8988T (cell line): ENCODE measurements around the gene SLC6A6.

Source experiments
- DNase-seq: peaks from one replicate; pipeline ENCODE4 v3.0.0; 2011

The SLC6A6 gene

DNA sequence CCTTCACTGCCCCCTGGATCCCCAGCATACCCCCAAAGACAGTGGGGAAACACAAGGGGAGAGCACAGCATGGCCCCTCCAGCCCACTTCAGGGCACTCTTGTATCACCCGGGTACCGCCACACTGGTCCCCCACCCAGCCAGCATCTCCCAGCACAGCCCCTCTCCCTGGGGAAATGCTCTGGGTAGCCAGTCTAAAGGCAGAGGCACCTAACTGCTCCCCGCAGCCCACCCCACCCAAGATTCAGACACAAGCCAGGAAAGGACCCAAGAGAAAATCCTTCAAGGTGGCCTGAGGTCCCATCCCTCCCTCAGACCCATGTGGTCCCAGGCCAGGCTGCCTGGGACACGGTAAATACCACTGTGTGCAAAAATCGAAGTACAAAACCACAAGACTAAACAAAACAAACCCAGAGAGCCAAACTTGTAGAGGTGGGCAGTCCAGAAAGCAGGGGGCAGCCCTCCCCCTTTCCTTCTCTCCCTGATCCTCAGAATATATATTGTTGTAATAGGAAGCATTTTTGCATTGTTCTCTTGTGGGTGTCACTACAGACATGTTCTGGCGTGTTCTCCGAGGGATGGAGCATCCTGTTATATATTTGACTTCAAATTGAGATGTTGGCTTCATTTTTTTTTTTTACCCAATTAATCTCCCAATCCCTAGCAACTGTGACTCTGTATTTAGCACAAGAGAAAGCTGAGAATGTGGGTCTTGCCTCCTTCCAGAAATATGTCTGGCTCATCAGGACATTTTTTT lies 86.1 kb downstream of the SLC6A6 start:
- no peak for DNase-seq

DNA sequence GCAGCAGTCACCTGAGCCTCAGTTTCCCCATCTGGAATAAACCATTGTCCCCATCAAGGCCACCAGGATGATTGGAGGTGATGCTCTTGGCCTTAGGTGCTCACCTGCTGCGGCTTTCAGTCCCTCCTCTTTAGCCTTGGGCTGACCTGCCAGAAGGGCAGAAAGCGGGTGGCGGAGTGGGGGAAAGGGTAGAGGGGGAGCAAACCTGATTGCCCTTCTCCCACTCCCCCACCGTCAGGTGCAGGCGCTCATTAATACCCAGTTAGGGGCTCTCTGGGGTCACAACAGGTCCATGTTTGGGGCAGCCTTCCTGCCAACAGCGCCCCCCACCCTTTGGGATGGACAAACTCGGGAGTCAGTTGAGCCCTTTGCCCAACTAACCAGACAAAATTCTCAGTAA lies 87.2 kb downstream of the SLC6A6 start:
- DNase-seq = no peak

DNA sequence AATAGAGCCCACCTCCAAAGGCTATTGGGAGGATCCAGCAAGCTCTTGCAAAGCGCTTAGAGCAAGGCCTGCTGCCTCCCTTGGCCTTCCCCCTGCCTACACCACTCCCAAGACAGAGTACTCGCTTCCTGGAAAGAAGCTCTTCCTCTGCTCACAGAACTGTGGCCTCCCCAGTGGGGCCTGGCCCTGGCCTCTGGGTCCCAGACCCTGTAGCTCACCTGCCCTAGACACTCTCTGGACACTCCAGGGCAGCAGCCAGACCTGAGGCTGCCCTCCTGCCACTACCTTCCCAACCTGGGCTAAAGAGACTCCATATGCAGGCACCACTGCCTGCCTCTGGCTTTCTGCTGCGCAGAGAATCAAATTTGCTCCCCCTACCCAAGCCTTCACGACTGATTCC lies 87.8 kb downstream of the SLC6A6 start:
- no peak for DNase-seq

DNA sequence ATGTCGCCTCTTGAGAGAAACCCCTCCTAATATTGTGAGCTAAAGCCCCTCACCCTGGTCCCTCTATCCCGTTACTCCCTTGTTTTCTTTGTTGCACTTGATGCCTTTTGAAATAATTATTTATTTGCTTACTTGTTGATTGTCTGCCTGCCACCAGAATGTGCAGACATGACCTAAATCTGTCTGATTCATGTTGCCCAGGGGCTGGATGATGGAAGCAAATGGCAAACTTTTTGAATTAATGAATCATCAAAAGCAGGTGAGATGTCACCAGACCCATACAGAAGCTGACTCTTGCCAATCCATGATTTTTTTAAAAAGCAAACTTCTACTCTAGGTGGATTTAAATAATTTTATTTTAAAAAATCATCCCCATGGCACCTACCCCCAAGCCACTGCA lies 88.4 kb downstream of the SLC6A6 start:
- DNase-seq = no peak

DNA sequence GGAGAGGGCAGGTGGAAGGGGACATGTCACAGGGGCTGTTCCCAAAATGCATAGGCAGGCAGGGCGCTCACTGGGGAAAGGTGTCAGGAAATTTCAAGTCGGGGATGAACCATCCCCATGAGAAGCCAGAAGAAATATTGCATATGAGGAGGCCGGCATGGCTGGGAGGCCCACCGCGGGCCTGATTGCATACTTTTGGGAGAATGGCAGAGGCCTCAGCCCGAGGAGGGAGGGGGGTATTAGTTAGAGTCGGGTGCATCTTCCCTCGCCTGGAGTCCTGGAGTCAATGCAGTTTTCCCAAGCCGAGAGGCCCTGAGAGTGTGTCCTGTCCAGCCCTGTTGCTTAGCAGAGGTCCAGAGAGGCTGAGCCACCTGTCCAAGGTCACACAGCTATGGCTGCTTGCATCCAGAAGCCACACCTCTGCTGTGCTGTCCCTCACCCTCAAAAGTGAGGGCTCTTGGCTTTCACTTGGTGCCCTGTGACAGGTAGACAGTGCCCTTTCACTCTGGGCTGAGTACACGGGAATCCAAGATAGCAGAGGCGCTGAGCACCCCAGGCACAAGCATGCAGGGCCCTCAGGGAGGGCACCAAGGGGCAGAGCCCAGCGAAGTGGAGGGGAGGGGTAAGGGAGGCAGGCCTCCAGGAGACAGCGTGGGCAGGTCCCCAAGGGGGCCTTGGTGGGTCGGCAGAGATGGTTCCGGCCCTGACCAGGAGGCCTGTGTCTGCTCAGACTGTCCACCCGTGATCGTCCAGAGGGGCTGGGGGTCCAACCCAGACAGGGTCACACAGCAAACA lies 89.2 kb downstream of the SLC6A6 start:
- no peak for DNase-seq

DNA sequence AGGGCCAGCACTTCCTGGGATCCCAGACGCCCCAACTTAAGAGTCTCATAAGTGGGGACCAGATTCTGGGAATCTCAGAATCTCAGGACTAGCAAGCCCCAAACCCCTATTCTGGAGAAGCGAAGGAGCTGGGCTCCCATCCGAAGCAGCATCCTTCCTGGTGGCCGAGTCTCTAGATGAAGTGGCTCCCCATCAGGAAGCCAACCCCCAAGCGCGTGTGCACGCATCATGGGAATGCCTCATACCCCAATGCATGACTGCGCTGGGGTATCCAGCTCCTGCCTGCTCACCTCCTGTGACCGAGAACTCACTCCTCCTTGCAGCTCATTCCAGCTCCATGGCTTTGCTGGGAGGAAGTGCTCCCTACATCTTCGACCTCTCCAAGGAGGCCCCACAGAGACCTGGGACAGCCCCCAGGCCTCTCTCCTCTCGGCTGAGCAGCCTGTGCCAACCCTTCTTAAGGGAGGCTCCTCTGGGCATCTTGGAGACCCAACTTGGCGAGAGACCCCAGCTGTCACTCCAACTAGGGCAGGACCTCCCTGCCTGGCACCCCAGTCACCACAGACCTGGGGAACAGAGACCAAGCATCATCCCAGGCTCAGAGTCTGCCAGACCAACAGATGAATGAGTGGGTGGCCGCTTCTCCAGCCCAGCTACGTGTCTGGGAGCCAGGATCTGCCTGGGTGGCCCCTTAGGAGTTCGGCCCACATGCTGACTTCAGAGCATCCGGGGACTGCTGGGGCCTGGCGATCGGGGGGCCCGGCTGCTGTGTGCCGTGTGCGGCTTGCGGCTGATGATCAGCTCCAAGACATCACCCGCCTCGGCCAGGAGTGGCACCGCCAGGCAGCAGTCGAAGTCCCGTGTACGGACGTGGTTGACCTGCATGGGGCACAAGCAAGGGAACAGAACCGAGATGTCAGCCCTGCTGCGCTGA lies 90.8 kb downstream of the SLC6A6 start:
- no peak for DNase-seq

DNA sequence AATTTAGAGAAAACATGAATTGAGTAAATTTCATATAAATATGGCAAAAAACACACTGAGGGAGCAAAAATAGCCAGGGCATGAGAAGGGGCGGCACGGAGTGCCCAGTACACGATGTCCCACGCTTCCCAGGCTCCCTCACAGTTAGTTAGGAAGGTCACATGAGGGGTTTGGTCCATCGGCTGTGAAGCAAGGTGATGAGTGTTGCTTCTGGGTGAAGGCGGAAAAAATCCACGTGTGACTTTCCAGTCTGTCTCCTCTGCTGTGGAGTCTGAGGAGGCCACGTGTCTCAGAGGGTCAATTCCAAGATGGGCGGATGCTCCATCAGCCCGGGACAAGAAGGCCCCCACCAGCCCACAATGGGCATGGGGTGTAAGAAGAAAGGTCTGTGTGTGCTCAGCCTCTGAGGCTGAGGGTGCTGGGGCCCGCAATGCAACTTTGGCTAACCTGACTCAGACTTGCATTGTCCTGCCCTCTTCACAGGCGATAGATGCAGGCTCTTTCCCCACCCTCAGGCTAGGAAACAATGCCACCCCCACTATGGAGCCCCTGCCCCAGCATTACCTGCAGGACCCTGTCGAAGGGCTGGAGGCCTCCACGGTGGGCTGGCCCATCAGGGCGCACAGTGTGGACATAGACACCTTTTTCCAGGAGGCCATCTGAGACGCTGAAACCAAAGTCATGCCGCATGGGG lies 92.0 kb downstream of the SLC6A6 start:
- no peak for DNase-seq

DNA sequence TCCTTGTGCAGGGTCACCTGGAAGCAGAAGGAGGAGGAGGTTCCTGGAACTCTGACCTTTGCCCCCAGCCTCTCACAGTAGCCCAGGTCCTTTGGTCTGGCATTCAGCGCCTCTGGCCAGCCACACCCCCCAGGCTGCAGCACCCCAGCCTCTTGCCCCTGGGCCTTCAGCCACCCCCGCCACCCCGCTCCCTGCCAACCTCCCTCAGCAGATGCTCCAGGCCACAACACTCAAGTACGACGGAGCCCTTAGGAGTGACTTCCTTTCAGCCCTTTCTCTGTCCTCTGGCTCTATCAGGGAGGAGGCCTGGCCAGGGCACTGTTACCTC lies 92.5 kb downstream of the SLC6A6 start:
- no peak for DNase-seq

DNA sequence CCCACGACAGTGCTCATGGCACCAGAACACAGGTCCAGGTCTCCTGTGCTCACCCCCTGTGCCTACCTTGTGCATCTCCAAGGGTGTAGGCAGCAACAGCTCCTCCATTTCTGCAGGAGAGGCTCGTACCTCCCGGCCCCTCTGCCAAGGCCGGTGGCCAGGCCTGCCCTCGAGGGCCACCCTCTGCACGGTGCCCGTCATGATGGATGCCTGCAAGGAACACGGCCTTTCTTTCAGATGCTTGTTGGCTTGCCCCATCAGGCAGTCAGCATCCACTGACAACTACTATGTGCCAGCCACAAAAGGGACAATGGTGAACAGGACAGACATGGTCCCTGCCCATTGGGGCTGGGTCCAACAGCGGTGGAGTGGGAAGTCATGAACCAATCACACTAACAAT lies 93.9 kb downstream of the SLC6A6 start:
- no peak for DNase-seq

DNA sequence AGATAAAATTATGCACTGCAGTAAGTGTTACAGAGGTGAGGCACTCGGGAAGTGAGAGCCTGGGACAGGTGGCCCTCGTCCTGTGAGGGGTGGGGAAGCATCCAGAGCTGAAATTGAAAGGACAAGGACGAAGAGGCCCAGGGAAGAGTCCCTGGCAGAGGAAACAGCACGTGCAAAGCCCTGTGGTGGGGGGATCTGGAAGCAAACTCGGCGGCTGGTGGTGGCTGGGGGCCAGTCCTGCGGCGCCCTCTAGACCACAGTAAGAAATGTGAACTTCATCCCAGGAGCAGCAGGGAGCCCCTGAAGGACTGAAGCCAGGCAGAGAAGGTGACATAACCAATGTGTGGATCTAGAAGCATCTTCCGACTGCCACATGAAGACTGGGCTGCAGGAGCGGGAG lies 94.9 kb downstream of the SLC6A6 start:
- DNase-seq = no peak

DNA sequence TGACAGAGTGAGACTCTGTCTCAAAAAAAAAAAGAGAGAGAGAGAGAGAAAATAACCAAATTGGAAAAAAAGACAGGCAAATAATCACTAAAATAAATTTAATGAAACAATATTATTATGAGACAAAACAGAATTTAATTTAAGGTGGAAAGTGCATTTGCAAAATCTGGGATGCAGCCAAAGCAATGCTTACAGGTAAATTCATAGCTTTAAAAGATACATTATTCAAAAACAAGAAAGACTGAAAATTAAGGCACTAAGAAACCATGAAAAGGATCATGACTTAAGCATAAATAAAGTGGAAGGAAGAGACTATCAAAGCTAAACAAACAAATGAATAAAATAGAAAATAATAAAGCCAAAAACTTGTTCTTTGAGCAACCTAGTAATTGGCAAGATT lies 100.1 kb downstream of the SLC6A6 start:
- DNase-seq = no peak

DNA sequence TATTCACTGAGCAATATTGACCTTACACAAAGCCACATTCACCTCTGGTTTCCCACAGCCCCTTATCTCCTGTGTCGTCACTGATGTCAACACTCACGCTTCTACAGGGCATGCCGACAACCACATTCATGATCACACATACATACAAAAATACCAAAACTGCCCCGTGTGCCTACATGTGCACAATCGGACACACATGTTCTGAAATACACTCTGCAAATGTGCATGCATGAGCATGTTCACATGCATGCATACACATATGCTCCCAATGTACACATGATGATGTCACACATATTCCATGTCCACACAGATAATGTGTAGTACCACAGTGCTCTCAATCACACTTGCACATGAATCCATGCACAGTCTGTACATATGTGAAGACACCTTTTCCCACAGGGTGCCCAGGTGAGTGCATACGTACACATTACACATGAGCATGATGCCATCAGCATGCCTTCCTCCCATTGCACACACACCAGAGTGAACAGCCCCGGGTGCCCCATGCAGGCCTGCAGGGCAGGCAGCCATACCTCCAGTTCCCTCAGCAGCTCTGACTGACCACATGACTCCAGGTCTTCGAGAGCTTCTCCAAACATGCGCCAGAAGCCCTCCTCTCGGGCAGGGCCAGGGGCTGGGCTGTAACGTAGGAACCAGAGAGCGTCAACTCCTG lies 100.8 kb downstream of the SLC6A6 start:
- no peak for DNase-seq

DNA sequence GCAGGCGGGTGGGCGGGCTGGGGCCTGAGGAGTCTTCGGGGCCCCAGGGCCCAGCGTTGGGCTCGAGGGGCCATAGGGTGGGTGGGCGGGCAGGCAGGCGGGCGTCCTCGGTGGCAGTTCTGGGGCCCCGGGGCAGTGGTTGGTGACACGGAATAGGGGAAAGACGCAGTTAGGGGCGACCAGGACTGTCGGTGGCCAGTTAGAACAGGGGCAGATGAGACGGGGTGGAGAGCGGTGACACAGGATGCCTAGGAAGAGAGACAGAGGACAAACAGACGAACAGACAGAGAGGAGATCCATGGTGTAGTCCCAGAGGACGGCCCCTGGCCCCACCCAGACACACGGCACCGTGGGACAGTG lies 101.3 kb downstream of the SLC6A6 start:
- no peak for DNase-seq

DNA sequence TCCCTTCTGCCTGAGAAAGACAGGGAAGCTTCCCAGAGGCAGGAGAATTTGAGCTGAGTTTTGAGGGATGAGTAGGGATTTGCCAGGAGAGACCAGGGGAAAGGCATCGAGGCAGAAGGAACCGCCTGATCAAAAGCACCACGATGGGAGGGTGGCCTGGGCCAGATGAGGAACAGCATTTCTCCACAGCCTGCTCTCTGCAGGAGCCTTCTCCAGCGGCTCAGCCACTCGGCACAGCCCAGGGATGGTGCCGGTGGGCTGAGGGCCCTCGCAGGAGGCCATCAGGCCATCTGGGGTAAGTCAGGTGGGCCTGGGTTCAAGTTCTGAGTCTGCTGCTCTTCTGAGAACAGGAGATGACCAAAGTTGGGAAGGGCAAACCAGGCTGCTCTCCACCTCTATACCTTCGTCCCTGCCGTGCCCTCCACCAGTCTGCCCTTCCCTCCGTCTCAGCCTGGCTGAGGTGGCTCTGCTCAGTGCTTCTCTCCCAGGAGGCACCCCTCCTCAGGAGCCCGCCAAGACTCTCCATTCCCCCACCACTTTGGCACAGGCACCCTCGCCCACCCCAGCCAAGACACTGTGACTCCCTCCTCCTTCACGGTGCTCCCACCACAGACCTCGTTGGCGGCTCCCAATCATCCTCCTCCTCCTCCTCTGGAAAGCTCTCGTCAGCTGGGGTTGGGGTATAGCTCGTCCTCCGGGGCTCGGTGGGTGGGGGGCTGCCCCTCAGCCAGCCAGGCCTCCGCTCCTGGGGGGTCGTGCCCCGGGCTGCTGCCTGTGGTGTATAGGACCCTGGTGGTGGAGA lies 102.8 kb downstream of the SLC6A6 start:
- DNase-seq = no peak

DNA sequence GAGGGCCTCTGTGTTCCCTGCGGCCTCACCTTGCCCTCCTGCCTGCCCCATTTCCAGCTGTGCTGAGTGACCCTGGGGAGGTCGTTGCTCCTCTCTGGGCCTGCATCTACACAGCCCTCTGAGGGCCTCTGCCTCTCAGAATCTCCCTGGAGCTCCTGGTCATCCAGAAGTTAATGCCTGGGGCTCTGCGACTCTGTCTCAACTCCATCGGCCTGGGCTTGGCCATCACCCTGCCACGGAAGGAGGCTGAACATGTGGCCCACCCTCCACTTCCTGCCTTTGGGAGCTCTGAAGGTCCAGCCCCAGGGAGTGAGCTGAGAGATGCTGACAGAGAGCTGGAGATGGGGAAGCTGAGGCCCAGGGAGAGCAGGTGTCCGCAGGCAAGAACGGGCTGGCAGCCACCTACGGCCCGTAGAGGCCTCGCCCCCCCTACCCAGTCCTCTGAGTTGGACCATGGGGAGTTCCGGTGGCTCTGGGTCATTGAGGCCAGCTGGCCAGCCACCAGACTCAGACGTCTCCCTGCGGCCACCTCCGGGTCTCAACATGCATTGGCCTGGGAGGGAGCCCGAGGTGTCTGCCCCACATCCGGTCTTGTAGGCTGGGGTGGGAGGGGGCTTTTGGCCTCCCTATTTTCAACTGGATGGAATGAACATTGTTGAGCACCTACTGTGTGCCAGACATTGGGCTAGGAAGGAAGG lies 103.5 kb downstream of the SLC6A6 start:
- no peak for DNase-seq

DNA sequence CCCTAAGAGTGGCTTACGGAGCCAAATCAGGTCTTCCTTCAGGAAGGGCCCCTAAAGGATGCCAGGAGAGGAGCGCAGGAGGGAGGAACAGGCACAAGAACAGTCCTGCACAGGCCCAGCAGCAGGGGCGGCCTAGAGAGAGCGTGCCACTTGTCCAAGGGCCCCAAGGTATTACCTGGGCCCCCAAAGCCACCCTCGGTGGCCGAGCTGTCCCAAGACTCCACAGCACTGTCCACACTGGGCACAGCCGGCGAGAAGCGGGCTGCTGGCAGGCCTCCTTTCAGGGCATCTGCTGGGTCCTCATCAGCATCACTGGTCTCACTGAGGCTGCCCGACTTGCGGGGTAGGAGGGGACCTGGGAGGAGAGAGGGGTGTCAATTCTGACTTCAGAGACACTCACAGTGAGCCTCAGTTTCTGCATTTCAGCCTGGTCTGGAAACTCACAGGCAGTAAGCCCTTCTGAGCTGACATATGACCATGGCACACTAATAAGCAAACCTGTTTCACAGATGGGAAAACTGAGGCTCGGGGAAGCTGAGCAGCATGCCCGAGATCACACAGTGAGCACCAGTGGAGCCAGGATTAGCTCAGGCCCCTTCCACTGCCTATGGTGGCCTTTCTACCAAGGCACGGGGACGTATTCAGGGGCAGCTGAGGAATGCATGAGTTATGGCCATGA lies 104.4 kb downstream of the SLC6A6 start:
- DNase-seq = no peak

DNA sequence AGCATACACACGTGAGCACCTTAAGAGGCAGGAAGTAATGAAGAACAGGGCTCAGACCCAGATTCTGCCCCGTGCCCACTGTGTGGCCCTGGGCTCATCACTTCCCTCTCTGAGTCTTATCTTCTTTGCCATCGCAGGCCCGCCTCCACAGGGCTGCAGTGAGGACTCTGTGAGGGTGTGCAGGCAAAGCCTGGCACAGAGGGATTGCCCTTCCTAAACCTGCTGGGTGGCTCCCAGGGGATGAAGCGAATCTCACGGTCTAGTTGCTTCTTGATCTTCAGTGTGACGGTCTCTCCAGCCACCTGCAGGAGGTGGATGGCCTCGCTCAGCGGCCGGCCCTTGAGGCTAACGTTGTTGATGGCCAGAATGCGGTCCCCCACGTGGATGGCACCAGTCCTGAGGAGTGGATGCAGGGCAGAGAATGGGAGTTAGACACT lies 104.9 kb downstream of the SLC6A6 start:
- DNase-seq = no peak

DNA sequence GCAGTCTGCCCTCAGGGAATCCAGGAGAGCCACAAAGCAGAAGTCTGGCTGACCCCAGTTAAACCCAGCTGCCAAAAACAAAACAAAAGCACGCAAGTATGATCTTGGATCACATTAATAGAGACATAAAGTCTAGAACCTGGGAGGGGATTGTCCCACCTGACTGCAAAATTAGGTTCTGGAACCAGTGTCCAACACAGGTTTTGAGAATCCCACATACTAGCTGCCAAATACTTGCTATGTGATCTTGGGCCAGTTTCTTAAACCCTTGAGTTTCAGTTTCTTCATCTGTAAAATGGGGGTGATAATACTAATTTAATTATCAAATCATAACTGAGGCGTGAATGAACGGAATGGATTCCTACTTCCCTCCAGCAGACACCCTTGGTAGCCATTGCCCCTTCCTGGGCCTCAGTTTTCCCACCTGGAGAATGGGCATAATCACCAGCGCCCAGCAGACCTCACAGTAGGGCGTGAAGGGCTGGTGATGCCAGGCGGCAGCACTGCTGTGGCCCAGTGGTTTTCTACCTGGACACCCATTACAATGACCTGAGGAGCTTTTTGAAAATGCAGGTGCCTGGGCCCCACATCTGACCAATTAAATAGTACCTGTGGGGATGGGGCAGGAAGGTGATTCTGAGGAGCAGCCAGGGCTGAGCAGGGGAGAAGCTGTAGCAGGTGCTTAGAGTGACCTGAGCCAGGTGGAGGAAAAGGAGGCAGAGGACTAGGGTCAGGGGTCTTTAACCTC lies 105.5 kb downstream of the SLC6A6 start:
- no peak for DNase-seq

DNA sequence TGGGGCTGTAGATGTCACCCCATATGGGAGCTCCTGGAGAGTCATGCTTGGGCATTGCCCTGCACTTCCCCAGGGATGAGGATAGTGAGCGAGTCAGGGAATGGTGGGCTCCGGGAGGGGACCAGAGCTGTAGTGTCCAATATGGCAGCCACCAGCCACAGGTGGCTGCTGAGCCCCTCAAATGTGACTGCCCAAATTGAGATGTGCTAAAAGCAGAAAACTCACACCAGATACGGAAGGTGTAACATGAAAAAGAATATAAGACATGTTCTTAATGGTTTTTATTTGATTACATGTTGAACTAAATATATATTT lies 106.1 kb downstream of the SLC6A6 start:
- DNase-seq = no peak
